CD4-positive, CD25-positive, alpha-beta regulatory T cell (primary cell): ENCODE data around the gene APOBR. TPM values are rescaled to one million over a fixed set of nuclear protein-coding genes. Genes with fewer than 3 reads are reported as not detected.

ENCODE experiments used
- ATAC-seq, 2 donors: fragments of 150-1000 bp; cut with Tn5 transposase; one replicate each; pipeline ENCODE4 v1.10.0; 2021; ENCODE audit warnings: low read depth in 2 of 2, moderate number of reproducible peaks in 2 of 2, moderate library complexity in 1 of 2
- DNase-seq, 3 donors: peaks; one replicate each; pipeline versions ENCODE4 v3.0.0 to v3.0.0-alpha.2; 2012 to 2022; ENCODE audit warnings: mixed read lengths in 1 of 3
- H3K27ac ChIP-seq: one replicate; pipeline ENCODE4 v1.7.0; 2013; ENCODE audit warnings: mild to moderate bottlenecking, low read length; ENCODE audit not compliant: insufficient read depth, poor library complexity, severe bottlenecking
- H3K27me3 ChIP-seq: one replicate; pipeline ENCODE4 v1.7.0; 2013; ENCODE audit warnings: low read length; ENCODE audit not compliant: control insufficient read depth, insufficient read depth
- H3K36me3 ChIP-seq: one replicate; pipeline ENCODE4 v1.7.0; 2013; ENCODE audit warnings: mild to moderate bottlenecking, low read length, moderate library complexity; ENCODE audit not compliant: control insufficient read depth, insufficient read depth
- H3K4me1 ChIP-seq: 2 replicates; pipeline ENCODE4 v1.7.0; 2013; ENCODE audit warnings: mild to moderate bottlenecking, low read length; ENCODE audit not compliant: insufficient read depth, control insufficient read depth, poor library complexity, severe bottlenecking
- H3K4me3 ChIP-seq: one replicate; pipeline ENCODE4 v1.7.0; 2013; ENCODE audit warnings: low read depth, mild to moderate bottlenecking, low read length, moderate library complexity
- H3K9me3 ChIP-seq, 2 experiments: 1 replicate in 1 of 2; 2 replicates in 1 of 2; pipeline ENCODE4 v1.7.0; 2013; ENCODE audit warnings: low read length in 2 of 2, mild to moderate bottlenecking in 1 of 2, moderate library complexity in 1 of 2; ENCODE audit not compliant: control insufficient read depth in 2 of 2
- H3K27ac Mint-ChIP-seq, 3 donors: one replicate each; pipeline ENCODE4 v1.8.0; 2020 to 2022; ENCODE audit warnings: mild to moderate bottlenecking in 3 of 3, mixed read lengths in 3 of 3, moderate library complexity in 2 of 3
- H3K27me3 Mint-ChIP-seq: one replicate; pipeline ENCODE4 v1.8.0; 2022; ENCODE audit warnings: mild to moderate bottlenecking, mixed read lengths
- H3K36me3 Mint-ChIP-seq: one replicate; pipeline ENCODE4 v1.8.0; 2020; ENCODE audit warnings: mixed read lengths
- H3K4me1 Mint-ChIP-seq, 4 donors: one replicate each; pipeline ENCODE4 v1.8.0; 2020 to 2022; ENCODE audit warnings: mixed read lengths in 4 of 4, mild to moderate bottlenecking in 1 of 4
- H3K4me3 Mint-ChIP-seq, 4 donors: one replicate each; pipeline ENCODE4 v1.8.0; 2020 to 2022; ENCODE audit warnings: mild to moderate bottlenecking in 4 of 4, mixed read lengths in 4 of 4, moderate library complexity in 3 of 4
- H3K9me3 Mint-ChIP-seq, 7 donors: one replicate each; pipeline ENCODE4 v1.8.0; 2020 to 2022; ENCODE audit warnings: mixed read lengths in 7 of 7, mild to moderate bottlenecking in 3 of 7, moderate library complexity in 2 of 7
- polyA plus RNA-seq, 4 donors: library from polyadenylated mRNA; unstranded; fragments of 300-500 nt; fragmentation: Illumina TruSeq; gene quantifications; one replicate each; pipeline ENCODE4 v1.2.3, GENCODE V29; 2021
- total RNA-seq: library from RNA; stranded (reverse); gene quantifications from one replicate; pipeline ENCODE4 v1.2.3, GENCODE V29; 2022

Gene APOBR
- total and polyA plus RNA-seq, 5 donors from 2014 or later: 0.11 to 6.8 (median 0.24) TPM

DNA sequence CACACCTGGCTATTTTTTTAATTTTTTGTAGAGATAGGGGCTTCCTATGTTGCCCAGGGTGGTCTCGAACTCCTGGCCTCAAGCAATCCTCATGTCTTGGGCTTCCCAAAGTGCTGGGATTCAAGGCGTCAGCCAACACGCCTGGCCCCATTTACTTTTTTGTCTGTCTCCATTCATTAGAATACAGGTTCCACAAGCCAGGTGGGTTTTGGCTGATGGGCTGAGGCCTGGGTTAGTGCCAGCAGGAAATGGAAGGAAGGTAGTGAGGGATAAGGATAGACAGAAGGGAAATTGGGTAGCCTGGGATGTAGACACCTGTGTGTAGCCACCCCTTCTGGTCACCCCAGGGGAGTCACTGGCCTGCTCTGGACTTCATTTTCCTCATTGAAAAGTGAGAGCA is 16.6 kb downstream of the APOBR start:
- H3K27ac ChIP-seq: no peak overlapping the region
- H3K4me3 ChIP-seq: no peak overlapping the region
- peaks cover 13% of the 10 kb centered on the region for H3K4me1 ChIP-seq
- no peak overlapping the region for H3K4me3 Mint-ChIP-seq
- no peaks in the 10 kb centered on the region for H3K9me3 Mint-ChIP-seq
- DNase-seq (no peak), ATAC-seq (no peak)
- no peak overlapping the region for H3K27ac Mint-ChIP-seq
- H3K36me3 Mint-ChIP-seq: no peaks in the 10 kb centered on the region
- peaks cover 7% of the 10 kb centered on the region for H3K27me3 Mint-ChIP-seq
- H3K9me3 ChIP-seq: no peaks in the 10 kb centered on the region
- H3K4me1 Mint-ChIP-seq: peaks cover 0 to 32% (median 8%) of the 10 kb centered on the region in 4 donors
- no peaks in the 10 kb centered on the region for H3K27me3 ChIP-seq
- H3K36me3 ChIP-seq: no peaks in the 10 kb centered on the region

DNA sequence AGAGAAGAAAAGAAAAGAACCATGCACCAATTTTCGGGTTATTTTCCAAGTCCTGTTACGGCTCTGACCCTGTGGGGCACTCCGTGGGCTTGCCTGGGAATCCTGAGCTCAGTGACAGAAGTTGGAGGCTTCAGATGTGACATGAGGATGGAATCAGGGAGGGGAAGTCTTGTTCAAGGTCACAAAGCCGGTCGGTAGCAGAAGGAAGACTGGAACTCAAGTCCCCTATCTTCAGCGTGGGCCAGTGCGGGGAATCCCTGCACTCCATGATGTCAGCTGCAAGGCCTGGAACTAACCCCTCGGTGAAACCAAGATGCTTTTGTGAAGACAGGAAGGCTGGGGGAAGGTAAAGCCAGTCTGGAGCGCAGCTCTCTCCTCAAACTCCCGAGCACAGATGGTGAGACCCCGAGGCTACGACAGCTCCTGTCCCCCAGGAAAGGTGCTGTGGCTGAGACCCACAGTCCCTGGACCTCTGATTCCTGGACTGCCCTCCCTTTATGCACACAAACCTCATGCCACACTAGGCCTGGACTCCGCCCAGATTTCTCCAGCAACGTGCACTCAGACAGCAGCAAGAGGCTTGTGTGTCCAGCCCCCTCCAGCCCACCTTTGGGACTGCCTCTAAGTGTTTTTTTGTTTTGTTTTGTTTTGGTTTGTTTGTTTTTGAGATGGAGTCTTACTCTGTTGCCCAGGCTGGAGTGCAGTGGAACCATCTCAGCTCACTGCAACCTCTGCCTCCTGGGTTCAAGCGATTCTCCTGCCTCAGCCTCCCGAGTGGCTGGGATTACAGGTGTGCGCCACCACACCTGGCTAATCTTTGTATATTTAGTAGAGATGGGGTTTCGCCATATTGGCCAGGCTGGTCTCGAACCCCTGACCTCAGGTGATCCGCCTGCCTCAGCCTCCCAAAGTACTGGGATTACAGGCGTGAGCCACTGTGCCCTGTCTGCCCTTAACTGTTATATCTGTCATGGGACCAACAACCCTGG is 17.7 kb downstream of the APOBR start:
- Mint-ChIP-seq H3K36me3 (no peaks in the 10 kb centered on the region), H3K27me3 (peaks cover 9% of the 10 kb centered on the region), H3K9me3 (no peaks in the 10 kb centered on the region), H3K4me3 (no peak overlapping the region), H3K27ac (peak overlapping the region in 2 of 3 donors; percentile 80 to 83), H3K4me1 (peaks cover 0 to 26% (median 7%) of the 10 kb centered on the region in 4 donors)
- no peaks in the 10 kb centered on the region for H3K36me3 ChIP-seq
- no peaks in the 10 kb centered on the region for H3K27me3 ChIP-seq
- H3K4me1 ChIP-seq: peaks cover 13% of the 10 kb centered on the region
- H3K4me3 ChIP-seq: no peak overlapping the region
- no peak for DNase-seq
- H3K9me3 ChIP-seq: no peaks in the 10 kb centered on the region
- no peak for ATAC-seq
- H3K27ac ChIP-seq: no peak overlapping the region

DNA sequence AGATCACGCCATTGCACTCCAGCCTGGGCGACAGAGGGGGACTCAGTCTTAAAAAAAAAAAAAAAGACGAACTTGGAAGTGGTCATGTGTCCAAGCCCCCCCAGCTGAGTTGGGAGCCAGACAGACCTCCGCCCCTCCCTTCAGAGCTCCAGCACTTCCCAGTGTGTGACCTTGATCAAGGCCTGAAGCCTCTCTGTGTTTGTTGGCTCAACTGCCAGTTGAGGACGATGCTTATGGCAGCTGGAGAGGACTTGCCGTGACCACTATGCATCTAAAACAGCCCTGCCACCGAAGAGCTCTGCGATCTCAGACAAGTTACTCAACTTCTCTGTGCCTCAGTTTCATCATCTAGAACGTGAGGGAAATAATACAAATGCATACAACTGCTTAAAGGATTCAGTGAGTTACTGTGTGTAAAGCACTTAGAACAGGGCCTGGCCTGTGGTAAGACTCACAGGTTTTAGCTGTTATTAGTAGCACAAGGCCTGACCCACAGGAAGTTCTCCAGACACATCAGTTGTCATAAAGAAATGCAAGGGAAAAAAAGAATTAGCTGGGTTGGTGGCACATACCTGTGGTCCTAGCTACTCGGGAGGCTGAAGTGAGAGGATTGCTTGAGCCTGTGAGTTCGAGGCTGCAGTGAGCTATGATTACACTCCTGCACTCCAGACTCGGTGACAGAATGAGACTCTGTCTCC is 19.2 kb downstream of the APOBR start:
- no peak for DNase-seq
- Histone ChIP-seq H3K4me1 (no peaks in the 10 kb centered on the region), H3K36me3 (no peaks in the 10 kb centered on the region), H3K27ac (no peak overlapping the region), H3K9me3 (no peaks in the 10 kb centered on the region), H3K4me3 (no peak overlapping the region), H3K27me3 (no peaks in the 10 kb centered on the region)
- H3K27ac Mint-ChIP-seq: no peak overlapping the region
- H3K4me3 Mint-ChIP-seq: no peak overlapping the region
- no peak for ATAC-seq
- peaks cover 0 to 13% (median 3%) of the 10 kb centered on the region in 4 donors for H3K4me1 Mint-ChIP-seq
- H3K36me3 Mint-ChIP-seq: no peaks in the 10 kb centered on the region
- peaks cover 9% of the 10 kb centered on the region for H3K27me3 Mint-ChIP-seq
- no peaks in the 10 kb centered on the region for H3K9me3 Mint-ChIP-seq

DNA sequence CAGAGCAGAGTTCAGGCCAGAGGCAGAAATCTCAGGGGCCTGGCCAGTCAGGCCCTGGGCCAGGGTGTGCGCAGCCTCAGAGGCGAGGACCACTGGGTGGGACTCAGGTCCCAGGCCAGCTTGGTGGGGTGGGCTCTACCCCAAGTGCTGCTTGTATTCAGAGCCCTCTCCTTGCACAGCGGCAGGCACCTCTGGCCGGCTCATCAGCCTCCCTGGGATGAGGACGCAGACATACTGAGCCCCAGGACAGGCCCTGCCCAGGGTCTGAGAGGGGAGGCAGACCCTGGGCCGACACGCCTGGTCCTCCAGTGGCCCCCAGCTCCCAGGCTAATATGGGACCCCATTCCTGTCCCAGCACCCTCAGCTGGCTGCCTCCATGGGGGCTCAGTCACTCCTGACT is 19.8 kb downstream of the APOBR start:
- Mint-ChIP-seq H3K4me3 (no peak overlapping the region), H3K27ac (no peak overlapping the region)
- no peaks in the 10 kb centered on the region for H3K9me3 ChIP-seq

DNA sequence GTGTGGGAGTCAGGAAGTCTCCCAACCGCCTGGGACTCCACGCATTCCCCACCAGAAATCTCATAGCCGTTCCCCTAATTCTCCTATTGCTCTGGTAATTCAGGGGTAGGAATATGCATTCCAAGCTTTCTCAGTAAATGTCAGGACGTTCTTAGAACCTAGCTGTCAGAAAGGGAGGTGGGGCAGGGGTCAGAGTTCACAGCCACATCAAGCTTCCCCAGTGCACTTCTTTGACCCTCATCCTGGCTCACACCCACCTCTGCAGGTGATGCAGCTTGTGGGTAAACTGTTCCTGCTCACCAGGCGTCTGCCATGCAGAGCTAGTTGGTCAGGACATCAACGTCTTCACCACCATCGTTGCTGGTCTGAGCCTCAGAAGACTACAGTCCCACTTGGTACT is 26.2 kb downstream of the APOBR start:
- H3K4me3 Mint-ChIP-seq: no peak overlapping the region
- H3K36me3 Mint-ChIP-seq: no peaks in the 10 kb centered on the region
- H3K36me3 ChIP-seq: no peaks in the 10 kb centered on the region
- no peaks in the 10 kb centered on the region for H3K9me3 Mint-ChIP-seq
- DNase-seq (no peak), ATAC-seq (no peak)
- no peaks in the 10 kb centered on the region for H3K9me3 ChIP-seq
- H3K4me1 Mint-ChIP-seq: peaks cover 0 to 11% (median 3%) of the 10 kb centered on the region in 4 donors
- no peaks in the 10 kb centered on the region for H3K4me1 ChIP-seq
- peaks cover 5% of the 10 kb centered on the region for H3K27me3 Mint-ChIP-seq
- H3K27me3 ChIP-seq: no peaks in the 10 kb centered on the region
- H3K27ac ChIP-seq: no peak overlapping the region
- no peak overlapping the region for H3K4me3 ChIP-seq
- H3K27ac Mint-ChIP-seq: no peak overlapping the region

More for the DNA sequence above, 19.8 kb downstream of the APOBR start:
- no peaks in the 10 kb centered on the region for H3K36me3 ChIP-seq
- Mint-ChIP-seq H3K4me1 (peaks cover 0 to 13% (median 3%) of the 10 kb centered on the region in 4 donors), H3K36me3 (no peaks in the 10 kb centered on the region), H3K27me3 (peaks cover 9% of the 10 kb centered on the region), H3K9me3 (no peaks in the 10 kb centered on the region)
- H3K4me3 ChIP-seq: no peak overlapping the region
- DNase-seq (no peak), ATAC-seq (no peak)
- H3K27me3 ChIP-seq: no peaks in the 10 kb centered on the region
- H3K27ac ChIP-seq: no peak overlapping the region
- no peaks in the 10 kb centered on the region for H3K4me1 ChIP-seq

DNA sequence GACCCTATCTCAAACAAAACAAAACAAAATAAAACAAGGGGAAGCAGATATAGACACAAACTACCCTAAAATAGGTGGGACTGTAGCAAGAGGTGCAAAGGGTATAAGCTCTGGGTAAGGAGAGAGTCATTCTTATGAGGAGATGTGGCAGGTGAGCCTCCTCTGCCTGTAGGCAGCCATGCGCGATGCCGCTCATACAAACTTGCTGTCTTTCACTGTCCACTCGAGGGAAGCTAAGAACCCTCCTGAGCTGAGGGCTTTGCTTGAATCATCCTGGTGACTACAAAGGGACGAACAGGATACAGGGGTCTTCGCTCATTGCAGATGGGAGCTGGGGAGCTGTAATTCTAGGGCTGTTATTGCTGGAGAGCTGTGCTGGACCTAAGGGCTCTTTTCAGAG is 27.0 kb downstream of the APOBR start:
- no peaks in the 10 kb centered on the region for H3K27me3 ChIP-seq
- no peaks in the 10 kb centered on the region for H3K9me3 Mint-ChIP-seq
- no peak for DNase-seq

DNA sequence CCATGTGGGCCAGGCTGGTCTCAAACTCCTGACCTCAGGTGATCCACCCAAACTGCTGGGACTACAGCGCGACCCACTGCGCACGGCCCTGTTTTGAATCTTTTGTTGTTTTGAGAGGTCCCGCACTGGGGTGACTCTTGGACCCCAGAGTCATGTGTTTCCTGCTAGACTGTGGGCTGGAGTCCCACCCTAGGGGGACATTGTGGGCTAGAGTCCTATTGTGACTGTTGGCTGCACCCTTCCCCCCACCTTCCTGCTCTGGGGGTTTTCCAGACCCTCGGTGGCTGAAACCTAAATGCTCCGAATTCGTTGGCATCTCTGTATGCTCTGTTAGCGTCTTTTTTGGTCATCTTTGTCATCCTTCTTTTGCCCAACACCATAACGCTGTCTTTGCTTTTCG is 28.3 kb downstream of the APOBR start:
- H3K9me3 Mint-ChIP-seq: no peaks in the 10 kb centered on the region

More for the DNA sequence above, 27.0 kb downstream of the APOBR start:
- H3K27ac Mint-ChIP-seq: no peak overlapping the region
- Histone ChIP-seq H3K36me3 (no peaks in the 10 kb centered on the region), H3K4me1 (no peaks in the 10 kb centered on the region), H3K27ac (no peak overlapping the region), H3K4me3 (no peak overlapping the region), H3K9me3 (no peaks in the 10 kb centered on the region)
- no peaks in the 10 kb centered on the region for H3K36me3 Mint-ChIP-seq
- ATAC-seq: no peak
- peaks cover 5% of the 10 kb centered on the region for H3K27me3 Mint-ChIP-seq
- peaks cover 0 to 14% (median 3%) of the 10 kb centered on the region in 4 donors for H3K4me1 Mint-ChIP-seq
- no peak overlapping the region for H3K4me3 Mint-ChIP-seq

More for the DNA sequence above, 28.3 kb downstream of the APOBR start:
- DNase-seq (no peak), ATAC-seq (no peak)
- H3K27ac Mint-ChIP-seq: no peak overlapping the region
- peaks cover 0 to 14% (median 3%) of the 10 kb centered on the region in 4 donors for H3K4me1 Mint-ChIP-seq
- Histone ChIP-seq H3K27ac (no peak overlapping the region), H3K9me3 (no peaks in the 10 kb centered on the region), H3K36me3 (no peaks in the 10 kb centered on the region), H3K4me3 (no peak overlapping the region), H3K4me1 (no peaks in the 10 kb centered on the region), H3K27me3 (no peaks in the 10 kb centered on the region)
- no peak overlapping the region for H3K4me3 Mint-ChIP-seq
- no peaks in the 10 kb centered on the region for H3K36me3 Mint-ChIP-seq
- H3K27me3 Mint-ChIP-seq: peaks cover 4% of the 10 kb centered on the region
